Body of pancreas (tissue), 4 donors: ENCODE measurements around the gene HAUS3. TPM values are rescaled to one million over a fixed set of nuclear protein-coding genes. Genes with fewer than 3 reads are reported as not detected.

Experiments
- ATAC-seq: fragments of 150-250 bp; one replicate; pipeline ENCODE4 v1.9.1; 2016
- DNase-seq, 4 donors: peaks; one replicate each; pipeline ENCODE4 v3.0.0-alpha.2; 2019
- H3K27ac ChIP-seq, 4 donors: fragments of 200-600 bp; sonication (generic); 1 replicate in 3 of 4; 2 replicates in 1 of 4; pipeline versions ENCODE4 v1.5.1 to v1.6.1; 2016 to 2019; ENCODE audit warnings: mild to moderate bottlenecking in 1 of 4, mixed read lengths in 1 of 4, moderate library complexity in 1 of 4
- H3K27me3 ChIP-seq, 2 donors: fragments of 200-600 bp; sonication (generic); one replicate each; pipeline ENCODE4 v1.6.0; 2016; ENCODE audit warnings: mild to moderate bottlenecking in 1 of 2
- H3K36me3 ChIP-seq, 2 donors: fragments of 200-600 bp; sonication (generic); replicated peaks in 1 of 2; 2 replicates each; pipeline ENCODE4 v1.5.1; 2016; ENCODE audit warnings: low read depth in 2 of 2; ENCODE audit not compliant: insufficient read depth in 1 of 2
- H3K4me1 ChIP-seq: fragments of 200-600 bp; sonication (generic); one replicate; pipeline ENCODE4 v1.6.0; 2016
- H3K4me3 ChIP-seq, 2 donors: fragments of 200-600 bp; sonication (generic); 1 replicate in 1 of 2; 2 replicates in 1 of 2; pipeline ENCODE4 v1.5.1; 2016 to 2019
- H3K9me3 ChIP-seq, 3 donors: fragments of 200-600 bp; sonication (generic); 1 replicate in 2 of 3; 2 replicates in 1 of 3; pipeline ENCODE4 v1.5.1; 2016
- POLR2A ChIP-seq, 3 donors: fragments of 450-650 bp; IDR thresholded peaks; one replicate each; pipeline ENCODE4 v1.6.1; 2016; ENCODE audit warnings: antibody characterized with exemption in 3 of 3, mild to moderate bottlenecking in 2 of 3
- WGBS, 2 donors: methylation state at CpG; one replicate each; pipeline ENCODE4 v1.1.5; 2017; 5-methylcytosine and 5-hydroxymethylcytosine counted together
- intact Hi-C: fragments of 100-400 bp; cut with DNase I; formaldehyde crosslinking; loops from one replicate; pipeline ENCODE4 v1.15.1; 2023
- total RNA-seq, 2 donors: library from RNA; depleted of rRNA; stranded (reverse); fragments of >200 nt; gene quantifications; one replicate each; pipeline ENCODE4 v1.1.0, GENCODE V29; 2016
- TF ChIP-seq, protein P1 (sequence below), 7 experiments: fragments of 450-650 bp in 4 of 7; fragments of 200-600 bp in 3 of 7; sonication (generic) in 3 of 7; IDR thresholded peaks; one replicate each; pipeline ENCODE4 v1.5.1; 2016 to 2019; ENCODE audit warnings: antibody characterized with exemption in 7 of 7

HAUS3 gene
- total RNA-seq, 2 donors from 2014 or later, result 7.3 to 11.9 TPM

DNA sequence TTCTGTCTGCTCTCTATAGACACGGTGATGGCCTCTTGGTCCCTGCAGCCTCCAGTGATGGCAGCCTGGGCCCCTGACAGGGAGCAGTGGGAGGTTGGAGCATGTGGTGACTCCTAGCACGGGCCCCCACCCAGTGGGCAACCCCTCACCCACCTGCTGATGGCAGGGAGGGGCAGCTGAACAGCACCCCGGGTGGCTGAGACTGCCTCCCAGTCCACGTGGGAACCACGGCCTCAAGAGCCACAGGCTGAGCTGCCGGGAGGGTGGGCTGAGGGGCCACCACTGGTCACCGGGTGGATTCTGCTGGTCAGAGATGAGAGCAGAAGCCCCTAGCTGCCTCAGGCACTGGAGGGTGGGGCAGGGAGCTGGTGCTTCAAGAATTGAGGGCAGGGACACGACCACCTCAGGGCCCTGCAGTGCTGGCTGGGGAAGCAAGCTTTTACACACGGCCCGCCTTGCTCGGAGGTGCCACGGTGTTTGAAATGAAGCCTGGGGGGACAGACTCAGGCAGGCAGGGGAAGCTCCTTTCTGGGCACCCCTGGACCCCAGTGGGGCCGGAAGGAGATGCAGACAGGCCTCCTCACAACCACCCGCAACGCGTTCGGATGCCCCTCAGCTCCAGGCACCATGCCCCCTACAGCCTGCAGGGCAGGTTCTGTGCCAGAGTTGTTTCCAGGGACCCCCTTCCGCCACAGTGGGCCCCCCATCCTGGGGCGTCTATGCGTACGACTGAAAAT, 6.3 kb upstream of the HAUS3 start:
- TF ChIP-seq POLR2A (IDR thresholded peaks at IDR 0.05), result no peak
- TF ChIP-seq, protein P1, sequence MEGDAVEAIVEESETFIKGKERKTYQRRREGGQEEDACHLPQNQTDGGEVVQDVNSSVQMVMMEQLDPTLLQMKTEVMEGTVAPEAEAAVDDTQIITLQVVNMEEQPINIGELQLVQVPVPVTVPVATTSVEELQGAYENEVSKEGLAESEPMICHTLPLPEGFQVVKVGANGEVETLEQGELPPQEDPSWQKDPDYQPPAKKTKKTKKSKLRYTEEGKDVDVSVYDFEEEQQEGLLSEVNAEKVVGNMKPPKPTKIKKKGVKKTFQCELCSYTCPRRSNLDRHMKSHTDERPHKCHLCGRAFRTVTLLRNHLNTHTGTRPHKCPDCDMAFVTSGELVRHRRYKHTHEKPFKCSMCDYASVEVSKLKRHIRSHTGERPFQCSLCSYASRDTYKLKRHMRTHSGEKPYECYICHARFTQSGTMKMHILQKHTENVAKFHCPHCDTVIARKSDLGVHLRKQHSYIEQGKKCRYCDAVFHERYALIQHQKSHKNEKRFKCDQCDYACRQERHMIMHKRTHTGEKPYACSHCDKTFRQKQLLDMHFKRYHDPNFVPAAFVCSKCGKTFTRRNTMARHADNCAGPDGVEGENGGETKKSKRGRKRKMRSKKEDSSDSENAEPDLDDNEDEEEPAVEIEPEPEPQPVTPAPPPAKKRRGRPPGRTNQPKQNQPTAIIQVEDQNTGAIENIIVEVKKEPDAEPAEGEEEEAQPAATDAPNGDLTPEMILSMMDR (IDR thresholded peaks at IDR 0.05), result no peak
- WGBS, 2 donors, result 88 to 91% methylated on average over 6 to 21 of the region's 21 CpGs
- Histone ChIP-seq H3K4me3 (no peak overlapping the region), H3K9me3 (no peaks in the 10 kb centered on the region), H3K36me3 (peaks cover 0 to 26% of the 10 kb centered on the region in 2 donors), H3K27me3 (no peaks in the 10 kb centered on the region), H3K4me1 (no peaks in the 10 kb centered on the region), H3K27ac (no peak overlapping the region)
- no peak for ATAC-seq
- intact Hi-C loops, result no loop called here
- peak in 2 of 4 donors; percentile 9 to 10 for DNase-seq

DNA sequence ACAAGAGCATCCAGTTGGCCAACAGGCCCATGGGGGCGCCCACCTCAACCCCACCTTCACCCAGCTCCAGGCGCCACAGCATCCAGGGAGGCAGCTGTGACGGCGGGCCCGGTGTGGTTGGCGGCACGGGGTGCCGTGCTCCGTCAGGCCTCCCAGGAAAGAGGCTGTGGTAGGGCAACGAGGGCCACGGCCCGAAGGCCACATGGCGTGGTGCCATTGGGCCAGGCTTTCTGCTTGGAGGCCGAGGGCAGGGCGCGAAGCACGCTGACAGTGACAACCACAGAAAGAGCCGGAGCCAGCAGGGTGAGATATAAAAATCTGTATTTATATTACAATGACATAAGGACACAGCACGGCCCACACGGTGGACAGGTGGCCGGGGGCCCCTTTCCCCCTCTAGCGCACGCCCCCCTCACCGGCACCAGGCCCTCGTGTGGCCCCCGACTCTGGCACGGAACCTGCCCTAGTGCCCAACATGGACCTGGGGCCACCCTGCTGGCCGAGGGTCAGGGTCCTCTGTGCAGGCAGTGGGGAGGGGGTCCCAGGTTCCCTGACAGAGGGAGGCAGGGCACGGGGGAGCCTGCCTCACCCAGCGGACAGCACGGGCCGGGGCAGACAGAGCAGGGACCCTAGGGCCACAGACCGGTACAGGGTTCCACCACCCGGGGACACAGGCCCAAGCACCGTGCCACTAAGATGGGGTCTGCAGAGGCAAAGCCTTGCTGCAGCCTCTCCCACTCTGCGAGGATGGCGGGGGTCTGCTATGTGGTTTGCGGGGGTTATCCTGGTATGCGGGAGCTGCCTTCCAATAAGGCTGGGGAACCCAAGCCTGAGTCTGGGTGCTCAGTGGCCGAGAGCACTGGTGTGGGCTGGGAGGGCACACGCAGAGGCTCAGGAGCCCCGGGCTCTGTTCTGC, 5.5 kb upstream of the HAUS3 start:
- DNase-seq (peak in 3 of 4 donors; percentile 10 to 14 (median 13)), ATAC-seq (no peak)
- Histone ChIP-seq H3K27me3 (no peaks in the 10 kb centered on the region), H3K4me3 (no peak overlapping the region), H3K4me1 (peaks cover 1% of the 10 kb centered on the region), H3K27ac (no peak overlapping the region), H3K9me3 (no peaks in the 10 kb centered on the region), H3K36me3 (peaks cover 0 to 23% of the 10 kb centered on the region in 2 donors)
- intact Hi-C loops, result no loop called here
- 83 to 88% methylated on average over 23 to 35 of the region's 42 CpGs for WGBS, 2 donors
- TF ChIP-seq POLR2A (IDR thresholded peaks at IDR 0.05), result no peak
- TF ChIP-seq, protein P1 (IDR thresholded peaks at IDR 0.05), result no peak

DNA sequence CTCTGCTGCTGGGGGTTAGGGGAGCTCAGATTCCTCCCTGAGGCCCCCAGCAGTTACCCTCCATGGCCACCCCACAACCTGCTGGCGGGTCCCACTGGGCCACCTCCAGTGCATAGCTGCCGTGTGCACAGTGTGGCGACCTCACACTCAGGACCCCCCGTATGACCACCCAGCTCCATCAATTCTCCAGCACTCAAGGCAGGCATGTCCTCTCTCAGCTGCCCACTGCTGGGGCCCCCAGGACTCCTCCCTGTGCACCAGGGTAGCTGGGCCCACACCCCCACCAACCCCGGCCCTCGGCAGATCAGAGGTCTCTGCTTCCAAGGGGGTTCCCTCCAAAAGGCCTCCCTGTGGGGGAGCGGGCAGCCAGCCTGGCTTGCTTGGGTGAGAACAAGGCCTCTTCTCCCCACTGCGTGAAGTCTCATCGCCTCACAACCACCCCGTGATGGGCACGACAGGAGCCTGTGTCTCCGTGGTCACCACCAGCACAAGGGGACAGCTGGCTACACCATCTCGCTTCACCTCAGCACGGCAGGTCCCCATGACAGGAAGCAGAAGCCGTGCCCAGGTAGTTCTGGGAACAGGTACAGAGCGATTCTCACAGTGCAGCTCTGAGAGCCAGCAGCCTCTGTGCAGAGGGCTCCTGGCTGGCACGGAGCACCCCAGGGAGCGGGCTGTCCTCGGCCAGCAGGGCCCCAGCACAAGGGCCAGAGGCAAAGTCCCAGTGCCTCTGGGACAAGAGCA, 4.6 kb upstream of the HAUS3 start:
- intact Hi-C loops, result no loop called here
- no peak overlapping the region for H3K27ac ChIP-seq
- H3K9me3 ChIP-seq, result no peaks in the 10 kb centered on the region
- H3K4me1 ChIP-seq, result peaks cover 3% of the 10 kb centered on the region
- peaks cover 0 to 20% of the 10 kb centered on the region in 2 donors for H3K36me3 ChIP-seq
- 87 to 90% methylated on average over 3 to 15 of the region's 19 CpGs for WGBS, 2 donors
- H3K4me3 ChIP-seq, result no peak overlapping the region
- ATAC-seq (no peak), DNase-seq (peak in 2 of 4 donors; percentile 11)
- TF ChIP-seq POLR2A (IDR thresholded peaks at IDR 0.05), result no peak
- TF ChIP-seq, protein P1 (IDR thresholded peaks at IDR 0.05), result no peak
- H3K27me3 ChIP-seq, result no peaks in the 10 kb centered on the region

DNA sequence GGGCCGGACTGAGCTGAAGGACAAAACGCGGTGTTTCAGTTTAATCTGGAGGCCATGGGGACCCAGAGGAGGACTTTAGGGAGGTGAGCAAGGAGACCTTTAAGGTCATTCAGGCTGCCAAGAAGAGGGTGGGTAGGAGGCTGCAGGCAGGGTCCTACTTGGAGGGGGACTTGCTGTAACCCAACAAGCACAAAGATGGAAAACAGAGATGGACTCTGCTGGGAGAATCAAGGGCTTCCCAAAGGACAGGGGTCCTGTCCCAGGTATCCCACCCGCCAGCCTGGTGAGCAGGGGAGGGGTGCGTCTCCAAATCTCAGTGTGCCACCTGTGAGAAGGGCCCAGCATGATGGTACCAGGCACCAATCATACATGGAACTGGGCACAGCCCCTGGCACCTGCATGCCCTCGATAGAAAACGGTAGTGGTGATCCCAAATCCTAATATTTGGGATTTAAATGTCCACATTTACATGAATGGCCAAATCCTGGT, 3.9 kb upstream of the HAUS3 start:
- H3K4me3 ChIP-seq, result no peak overlapping the region
- no peak overlapping the region for H3K27ac ChIP-seq
- no peaks in the 10 kb centered on the region for H3K27me3 ChIP-seq
- intact Hi-C loops, result no loop called here
- 74% methylated on average over 7 of the region's 7 CpGs for WGBS, 2 donors
- ATAC-seq, result no peak
- DNase-seq, result no peak
- TF ChIP-seq, protein P1 (IDR thresholded peaks at IDR 0.05), result no peak
- no peak for TF ChIP-seq POLR2A (IDR thresholded peaks at IDR 0.05)
- no peaks in the 10 kb centered on the region for H3K9me3 ChIP-seq
- H3K36me3 ChIP-seq, result peaks cover 0 to 13% of the 10 kb centered on the region in 2 donors
- peaks cover 6% of the 10 kb centered on the region for H3K4me1 ChIP-seq
